CD4-positive, alpha-beta T cell treated with Interleukin-15 for 4 hours (primary cell): Measurements from ENCODE around the gene DCST2.

ENCODE experiments used
- DNase-seq: peaks from one replicate; pipeline ENCODE4 v3.0.0-alpha.2; 2020; ENCODE audit warnings: low spot score

Gene DCST2

DNA sequence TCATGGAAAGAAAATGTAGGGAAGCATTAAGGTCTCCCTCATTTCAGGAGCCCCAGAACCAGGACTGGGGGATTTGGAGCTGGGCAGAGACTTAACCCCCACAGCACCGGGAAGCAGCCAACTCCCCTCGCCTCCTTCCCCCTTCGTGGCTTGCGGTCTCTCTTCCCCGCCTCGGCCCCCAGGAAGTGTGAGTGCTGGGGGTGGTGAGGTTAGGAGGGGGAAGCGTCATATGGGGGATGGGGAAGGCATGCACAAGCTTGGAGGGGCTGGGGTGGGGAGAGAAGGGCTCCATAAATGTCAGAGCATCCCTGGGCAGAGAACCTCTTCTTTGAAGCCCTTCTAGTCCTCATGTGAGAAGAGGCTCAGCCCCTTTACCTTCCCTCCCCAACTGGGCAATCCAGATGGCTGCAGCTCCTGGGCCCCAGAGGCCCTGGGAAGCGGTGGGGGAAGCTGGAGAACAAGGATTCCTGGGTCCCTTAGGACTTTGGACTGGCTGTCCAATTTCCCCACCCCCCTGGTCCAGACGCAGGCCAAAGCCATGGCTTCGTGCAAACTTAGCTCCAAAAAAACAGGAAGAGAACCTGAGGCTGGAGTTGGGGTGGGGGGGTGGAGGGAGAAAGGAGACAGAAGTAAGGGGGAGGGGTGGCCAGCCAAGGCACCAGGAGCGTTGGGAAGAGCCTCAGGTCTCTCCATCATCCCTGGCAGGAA lies 23.2 kb downstream of the DCST2 start:
- DNase-seq: no peak

DNA sequence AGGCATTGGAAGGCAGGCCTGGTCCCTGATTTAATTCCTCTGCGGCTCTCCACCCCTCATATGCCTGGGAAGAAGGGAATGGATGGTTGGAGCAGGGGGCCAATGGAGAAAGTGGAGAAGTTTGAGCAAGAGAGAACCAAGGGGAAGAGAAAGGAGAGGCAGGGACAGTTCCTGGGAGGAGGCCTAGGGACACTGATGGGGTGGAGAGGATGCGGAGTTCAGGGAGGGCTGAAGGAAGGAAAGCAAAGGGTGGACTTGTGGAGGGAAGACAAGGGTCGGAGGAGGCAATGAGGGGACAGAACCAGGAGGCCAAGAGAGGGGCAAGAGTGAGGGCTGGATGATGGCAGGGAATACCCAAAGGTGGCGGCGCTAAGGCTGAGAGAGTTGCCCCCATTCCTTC lies 23.8 kb downstream of the DCST2 start:
- DNase-seq: no peak

DNA sequence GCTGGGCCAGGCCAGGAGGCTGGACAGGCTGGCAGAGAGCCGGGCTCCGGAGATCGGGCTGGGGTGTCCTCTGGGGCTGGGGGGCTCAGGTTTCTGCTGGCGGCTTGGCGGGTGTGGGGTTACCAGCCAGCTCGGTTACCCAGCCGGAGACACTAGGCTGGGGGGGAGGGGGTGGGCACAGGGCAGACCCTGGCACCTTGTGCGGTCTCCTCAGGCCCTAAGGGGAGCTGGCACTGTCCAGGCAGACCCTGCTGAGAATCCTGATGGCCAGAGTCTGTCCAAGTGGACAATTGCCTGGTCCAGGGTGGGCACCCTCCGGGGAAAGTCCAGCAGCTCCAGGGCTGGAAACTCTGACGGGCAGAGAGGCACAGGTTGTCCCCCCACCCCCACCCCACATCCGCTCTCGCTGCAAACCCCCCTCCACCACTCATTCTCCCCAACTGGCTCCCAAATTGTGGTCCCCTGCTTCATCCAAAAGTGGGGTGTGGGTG lies 24.3 kb downstream of the DCST2 start:
- no peak for DNase-seq

DNA sequence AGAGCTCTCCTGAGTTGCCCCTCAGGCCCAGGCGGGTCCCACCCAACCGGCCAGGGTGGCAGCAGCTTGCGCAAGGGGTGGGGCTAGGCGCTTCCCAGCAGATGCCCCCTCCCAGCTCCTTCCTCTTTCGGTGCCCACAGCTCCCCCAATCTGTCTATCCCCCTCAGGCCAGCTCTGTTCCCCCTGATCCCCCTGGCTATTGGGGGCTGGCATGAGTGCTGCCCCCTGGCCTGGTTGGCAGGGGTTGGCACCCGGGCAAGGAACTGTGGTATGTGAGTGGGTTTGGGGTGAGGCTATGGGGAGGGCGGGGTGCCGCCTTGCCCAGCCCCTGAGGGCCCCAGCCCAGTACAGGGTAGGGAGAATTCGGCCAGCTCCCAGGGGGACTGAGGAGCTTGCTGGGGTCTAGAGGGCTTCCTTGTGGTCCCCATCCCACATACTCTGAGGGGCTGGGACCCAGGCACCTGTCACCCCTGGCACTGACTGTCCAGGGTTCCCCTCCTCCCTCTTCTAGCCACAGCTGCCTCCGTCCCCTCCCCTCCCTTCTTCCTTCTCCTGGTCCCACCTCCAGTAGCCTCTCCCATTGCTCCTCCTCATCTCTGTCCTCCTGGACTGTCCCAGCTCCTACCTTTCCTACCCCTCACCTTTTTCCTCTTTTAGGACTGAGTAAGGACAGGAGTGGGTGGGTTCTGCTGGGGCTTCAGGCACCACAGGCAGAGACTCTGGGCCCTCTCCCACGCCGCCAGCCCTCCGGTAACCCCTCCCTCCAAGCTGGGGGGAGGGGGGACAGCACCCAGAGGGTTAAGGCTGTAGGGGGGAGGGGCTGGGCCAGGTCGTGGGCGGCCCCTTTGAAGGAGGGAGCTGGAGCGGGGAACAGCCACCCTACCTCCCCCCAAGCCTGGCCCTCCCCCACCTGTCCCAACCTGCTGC lies 25.3 kb downstream of the DCST2 start:
- DNase-seq: no peak

DNA sequence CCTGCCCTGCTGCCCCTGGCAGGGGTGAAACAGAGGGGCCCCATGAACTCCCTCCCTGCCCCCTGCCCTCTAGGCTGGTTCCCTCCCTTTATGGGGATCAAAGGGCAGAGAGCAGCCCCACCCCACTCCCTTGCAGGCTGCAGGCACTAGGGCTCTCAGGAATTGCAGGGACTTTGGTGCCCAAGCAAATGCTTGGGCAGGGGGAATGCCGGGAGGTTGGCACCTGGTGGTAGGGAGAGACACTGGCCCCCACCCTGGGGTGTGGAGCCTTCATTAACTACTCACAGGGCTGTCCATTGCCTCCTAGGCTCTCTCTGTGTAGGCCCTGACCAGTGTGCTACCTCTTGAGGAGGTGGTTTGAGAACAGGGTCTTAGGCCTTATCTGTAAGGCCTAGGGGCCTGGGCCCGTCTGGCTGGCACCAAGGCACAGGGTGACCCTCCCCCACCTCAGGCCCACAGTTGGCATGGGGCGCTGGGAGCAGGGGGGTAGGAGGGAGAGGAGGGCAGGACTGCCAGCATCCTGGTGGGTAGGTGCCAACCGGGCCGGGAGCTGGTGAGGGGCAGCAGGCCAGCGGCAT lies 26.2 kb downstream of the DCST2 start:
- DNase-seq: no peak

DNA sequence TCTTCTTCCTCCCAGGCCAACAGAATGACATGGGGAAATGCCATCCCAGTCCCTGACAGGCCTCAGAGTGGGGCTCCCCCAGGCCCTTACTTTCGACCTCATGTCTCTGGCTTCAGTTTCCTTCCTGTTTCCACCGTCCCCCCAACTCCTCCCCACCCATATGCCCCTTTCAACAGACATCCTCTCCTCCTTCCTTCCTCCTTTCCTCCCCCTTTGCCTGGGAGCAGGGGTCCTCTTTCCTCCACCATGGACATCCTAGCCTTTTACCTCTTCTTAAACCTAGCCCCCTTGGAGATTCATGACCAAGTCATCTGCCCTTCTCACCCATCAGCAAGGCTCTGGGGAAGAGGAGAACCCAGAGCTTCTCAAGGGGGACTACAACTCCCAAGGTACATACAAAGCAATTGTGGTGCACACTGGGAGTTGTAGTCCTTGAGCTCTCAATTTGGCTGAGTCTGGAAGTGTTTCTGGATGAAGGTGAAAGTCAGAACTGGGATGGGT lies 26.9 kb downstream of the DCST2 start:
- peak; percentile 46 for DNase-seq

DNA sequence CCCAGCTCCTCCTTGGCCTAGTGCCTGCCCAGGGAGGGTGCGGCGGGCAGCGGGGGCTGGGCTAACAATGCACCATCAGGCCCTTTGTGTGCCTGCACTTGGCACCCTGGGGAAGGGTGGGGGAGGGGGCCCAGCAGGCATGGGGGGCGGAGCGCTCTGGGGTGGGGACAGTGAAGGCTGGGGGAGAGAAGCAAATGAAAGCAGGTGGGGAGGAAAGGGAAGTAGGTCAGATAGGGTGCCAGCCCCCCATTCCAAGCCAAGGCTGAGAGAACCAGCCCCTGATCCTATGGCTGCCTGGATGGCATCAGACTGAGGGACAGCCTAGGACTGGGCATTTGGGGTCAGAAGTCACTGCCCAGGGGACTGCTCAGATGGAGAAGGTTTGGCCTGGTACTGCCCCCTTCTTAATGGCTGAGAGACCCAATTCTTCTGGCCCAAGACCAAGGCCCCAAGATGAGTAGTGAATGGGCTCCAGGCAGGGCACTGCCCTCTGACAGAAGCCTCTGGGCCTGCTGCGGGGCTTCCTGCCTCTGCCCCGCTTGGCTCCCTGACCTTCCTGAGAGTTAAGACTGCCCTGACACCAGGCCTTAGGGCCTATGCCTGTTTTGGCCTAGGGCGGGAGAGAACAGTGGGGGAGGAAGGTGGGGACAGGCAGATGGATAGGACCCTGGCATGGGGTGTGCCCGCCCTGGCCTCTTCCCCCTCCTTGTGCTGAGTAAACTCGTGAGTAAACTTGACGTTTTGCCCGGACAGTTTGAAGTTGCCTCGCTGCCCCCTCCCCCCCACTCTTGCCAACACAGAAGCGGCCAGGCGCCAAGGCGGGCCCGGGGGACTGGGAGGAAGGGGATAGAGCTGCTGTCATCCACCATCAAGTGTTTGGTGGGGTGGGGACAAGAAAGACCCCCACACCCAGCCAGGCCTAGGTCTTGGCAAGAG lies 28.2 kb downstream of the DCST2 start:
- DNase-seq: no peak

DNA sequence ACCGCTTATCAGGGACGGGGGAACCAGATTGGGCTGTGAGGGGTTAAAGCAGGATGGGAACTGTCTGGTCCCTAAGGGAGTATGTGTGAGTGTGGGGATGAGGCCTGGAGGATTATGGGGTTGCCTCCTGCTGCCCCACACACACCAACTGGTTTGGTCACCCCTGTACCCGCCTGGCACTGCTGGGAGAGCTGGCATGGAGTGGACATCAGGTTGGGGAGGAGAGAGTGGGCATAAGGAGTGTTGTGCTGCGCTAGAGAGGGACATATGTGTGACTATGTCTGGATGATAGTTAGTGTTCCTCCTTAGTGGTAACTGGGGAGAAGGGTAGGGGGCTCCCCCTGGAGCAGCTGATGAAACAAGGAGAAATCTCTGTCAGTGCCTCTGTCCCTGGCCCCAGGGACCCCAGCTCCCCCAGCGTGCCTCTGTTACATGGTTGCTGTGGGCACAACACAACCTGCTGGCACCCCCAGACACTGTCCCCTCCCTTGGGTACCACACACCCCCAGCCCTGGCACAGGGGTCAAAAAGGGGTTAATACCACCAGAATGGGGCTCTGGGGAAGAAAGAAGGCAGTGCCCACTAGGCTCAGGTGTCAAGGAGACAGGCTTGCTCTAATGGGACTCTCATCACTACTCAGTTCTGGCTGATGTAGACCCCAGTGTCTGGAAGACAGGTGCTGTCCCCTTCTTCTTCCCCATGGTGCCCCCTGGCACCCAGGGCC lies 29.1 kb downstream of the DCST2 start:
- no peak for DNase-seq

DNA sequence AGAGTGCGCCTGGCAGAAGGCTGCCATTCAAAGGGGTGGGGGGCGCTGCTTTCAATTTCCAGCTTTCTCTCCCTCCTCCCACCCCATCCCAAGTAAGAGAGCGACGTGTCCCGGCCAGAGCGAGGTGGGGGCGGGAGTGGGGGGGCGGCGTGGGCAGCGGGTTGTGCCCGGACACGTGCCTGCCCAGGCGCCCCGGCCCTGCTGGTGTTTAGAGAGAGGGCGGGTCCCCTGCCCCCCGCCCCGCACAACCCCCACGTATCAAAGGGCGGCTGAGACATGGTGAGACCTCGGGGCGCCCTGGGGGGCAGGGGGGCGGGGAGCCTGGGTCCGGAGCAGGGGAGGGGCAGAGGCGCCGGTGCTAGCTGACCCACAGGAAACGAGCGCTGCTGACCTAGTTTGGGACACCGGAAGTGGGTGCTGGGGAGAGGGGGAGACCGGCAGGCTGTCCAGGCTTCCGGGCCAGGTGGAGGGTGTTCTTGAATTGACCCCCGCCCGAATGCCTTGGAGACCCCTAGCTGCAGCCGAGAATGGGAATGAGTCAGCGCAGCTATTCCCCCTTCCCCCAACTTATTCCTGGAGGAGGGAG lies 29.7 kb downstream of the DCST2 start:
- DNase-seq: no peak

DNA sequence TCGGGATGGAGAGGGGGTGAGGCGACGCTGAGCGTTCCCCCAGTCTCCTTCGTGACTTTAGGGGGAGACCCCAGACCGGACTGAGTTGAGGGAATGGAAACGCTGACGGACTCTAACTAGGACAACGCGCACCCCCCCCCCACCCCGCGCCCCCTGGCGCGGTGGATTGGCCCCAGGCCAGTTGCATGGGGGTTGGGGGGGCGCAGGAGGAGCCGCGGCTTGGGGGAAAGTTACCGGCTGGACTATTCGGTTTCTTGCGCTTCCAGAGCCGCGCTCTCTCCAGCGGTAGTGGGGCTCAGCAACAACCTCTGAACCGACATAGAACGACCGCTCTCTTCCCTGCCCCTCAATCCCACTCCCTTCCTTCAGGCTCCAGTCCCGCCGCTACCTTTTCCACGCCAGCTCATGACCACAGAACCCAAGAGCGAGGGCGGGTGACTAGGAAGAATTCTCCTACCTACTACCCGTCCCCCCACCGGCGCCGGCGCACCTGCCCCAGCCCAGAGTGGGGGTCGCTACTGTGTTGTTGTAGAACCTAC lies 30.3 kb downstream of the DCST2 start:
- no peak for DNase-seq

DNA sequence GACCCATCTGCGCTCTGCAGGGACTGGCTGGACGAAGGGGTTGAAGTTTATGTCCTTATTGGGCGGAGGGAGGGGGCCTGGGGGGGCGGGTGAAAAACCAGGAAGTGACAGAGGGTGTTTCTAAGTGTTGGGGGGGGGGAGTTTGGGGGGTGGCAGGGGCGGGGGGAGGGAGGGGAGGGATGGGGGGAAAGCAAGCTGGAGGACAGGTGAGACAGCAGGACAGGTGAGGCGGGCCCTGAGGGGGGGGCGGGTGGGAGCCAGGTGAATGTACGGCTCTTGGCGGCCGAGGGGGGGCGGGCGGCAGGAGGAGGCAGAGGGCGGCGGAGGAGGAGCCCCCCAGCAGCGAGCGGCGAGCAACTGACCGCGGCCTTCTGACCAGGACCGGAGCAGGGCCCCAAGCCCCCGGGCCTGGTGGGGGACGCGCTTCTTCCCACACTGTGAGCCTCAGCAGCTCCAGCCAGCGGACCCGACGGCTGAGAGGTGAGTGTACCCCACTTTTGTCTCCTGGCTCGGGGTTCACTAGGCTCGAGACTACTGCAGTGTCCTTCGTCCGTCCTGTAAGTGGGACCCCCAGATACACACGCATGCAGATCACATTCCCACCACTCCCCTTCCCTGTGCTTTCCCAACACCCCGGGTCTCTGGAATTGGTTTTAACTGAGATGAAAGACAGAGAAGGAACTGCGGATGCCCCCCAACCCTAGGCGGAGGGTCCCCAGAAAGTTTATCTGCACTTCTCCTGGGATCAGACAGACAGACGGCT lies 30.9 kb downstream of the DCST2 start, which contains the start of gene ZBTB7B:
Gene ZBTB7B, plus strand, starts transcription at position 339 of the 763 bp plus-strand sequence. CDS start 11,859 bp downstream, outside the sequence.
- DNase-seq: no peak

DNA sequence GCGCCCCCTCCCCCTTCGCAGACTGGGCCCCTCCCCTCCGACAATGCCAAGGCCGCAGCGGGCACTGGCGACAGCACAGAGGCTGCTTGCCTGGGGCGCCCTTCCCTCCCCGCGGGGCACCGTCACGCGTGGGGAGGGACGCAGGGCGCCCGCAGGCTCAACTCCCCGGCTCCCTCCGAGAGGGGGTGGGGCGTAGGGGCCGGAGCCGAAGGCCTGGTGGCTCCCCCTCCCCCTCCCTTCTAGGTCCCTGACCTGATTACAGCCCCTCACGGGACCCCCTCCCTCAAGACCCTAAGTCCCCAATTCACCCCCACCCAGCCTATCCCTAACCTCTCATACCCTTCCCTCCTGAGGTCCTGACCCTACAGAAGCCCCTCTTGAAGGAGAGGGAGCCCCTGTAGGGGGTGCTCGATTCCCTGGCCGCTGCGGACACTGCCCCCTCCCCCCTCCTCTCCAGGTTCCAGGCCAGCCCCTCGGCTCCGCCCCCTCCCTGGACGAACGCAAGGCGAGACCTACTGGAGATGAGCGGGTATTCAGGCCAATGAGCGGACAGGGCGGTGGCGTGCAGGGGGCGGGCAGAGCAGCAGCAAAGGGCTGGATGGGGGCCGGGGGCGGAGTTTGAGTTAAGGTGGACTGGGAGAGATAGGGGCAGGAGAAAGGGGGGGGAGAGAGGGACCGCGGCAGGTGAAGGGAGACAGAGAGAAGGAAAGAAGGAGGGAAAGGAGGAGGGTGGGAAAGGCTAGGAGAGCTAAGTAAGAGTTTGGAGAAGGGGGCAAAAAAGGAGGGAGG lies 31.7 kb downstream of the DCST2 start:
- peak; percentile 98 for DNase-seq

DNA sequence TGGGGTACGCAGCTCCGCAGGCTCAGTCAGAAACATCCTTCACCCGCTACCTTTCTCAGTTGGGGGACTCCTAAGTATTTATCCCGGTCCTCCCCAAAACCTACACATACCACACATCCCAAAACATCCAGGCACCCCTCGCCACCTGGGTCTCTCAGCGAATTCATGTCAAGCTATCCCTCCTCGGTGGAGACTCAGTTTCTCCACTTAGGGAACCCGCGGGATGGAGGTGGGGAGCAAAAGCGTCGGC lies 32.2 kb downstream of the DCST2 start:
- no peak for DNase-seq

DNA sequence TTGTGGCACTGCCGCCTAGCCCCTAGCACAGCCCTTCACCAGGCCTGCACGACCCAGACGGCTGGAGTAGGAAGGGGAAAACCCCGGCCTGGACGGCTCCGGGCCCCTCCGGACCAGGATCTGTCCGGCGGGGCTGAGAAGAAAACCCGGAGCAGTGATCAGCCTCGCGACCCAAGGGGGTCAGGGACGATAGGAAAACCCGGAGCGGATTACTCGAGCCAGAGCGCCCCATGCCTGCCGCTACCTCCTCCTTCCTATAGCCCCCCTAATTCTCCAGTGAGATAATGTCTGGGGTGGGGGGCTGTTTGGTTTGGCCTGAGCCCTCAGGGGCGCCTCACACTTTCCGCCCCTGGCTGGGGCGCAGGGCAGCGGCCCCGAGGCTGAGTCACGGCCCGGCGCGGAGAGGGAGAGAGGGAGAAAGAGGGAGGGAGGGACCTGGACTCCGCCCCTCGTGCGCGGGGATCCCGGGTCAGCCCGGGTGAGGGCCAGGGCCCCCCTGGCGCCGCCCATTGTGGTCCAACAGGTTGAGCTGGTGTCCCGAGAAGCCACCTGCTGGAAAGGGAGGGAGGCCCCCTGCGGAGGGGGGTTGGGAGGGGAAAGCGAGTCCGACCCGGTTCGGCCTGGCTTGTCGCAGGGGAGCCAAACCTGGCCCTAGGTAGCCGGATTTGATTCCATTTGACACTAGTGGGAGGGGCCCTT lies 32.7 kb downstream of the DCST2 start:
- DNase-seq: peak; percentile 74

DNA sequence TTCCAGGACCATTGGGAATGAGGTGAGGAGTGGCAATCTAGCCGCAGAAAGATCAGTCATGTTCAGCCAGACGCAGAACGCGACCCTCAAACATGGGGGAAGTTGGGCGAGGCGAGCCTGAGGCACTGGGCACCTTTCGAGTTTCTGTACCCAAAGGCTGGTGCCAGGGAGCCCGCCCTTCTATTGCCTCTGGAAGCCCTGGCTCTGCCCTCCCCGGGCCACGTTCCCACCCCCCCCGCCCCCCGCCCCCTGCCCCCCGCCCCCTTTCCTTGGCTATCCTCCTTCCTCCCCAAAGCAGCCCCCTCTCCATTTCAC lies 33.2 kb downstream of the DCST2 start:
- no peak for DNase-seq

DNA sequence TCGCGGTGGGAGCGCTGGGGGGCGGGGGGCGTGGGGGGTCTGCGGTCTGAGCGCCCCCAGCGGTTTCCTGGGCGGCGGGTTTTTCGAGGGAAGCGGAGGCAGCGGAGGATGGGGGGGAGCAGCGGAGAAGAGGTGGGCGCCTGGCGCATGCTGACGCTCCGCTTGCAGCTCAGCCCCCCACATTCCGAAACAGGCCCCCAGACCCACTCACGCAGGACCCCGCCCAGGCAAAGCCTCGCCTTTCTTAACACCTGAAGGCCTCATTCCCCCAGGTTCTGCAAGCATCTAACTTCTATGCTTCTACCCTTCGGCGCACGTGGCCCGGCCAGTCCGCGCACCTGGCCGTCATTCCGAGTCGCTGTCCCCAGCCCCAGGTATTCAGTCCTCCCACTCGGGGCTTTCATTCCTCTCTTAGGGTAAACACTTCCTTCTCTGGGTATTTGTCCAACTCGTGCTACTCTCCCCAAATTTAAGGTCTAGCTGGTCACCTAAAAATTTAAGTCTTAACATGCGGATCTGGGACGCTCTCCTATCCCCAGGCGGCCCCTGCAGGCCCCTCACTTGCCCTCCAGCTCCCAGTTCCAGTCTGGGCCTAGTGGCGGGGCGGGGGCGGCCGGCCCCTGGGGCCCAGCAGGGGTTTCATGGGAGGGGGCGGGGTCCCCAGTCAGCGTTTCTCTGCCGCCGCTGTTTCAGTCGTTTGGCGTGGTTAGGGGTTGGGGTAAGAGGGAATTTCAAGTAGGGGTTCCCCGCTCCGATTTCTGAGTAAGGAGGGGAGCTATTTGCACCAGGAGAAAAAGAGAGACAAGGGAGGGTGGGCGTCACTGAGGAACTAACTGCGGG lies 33.8 kb downstream of the DCST2 start:
- peak; percentile 42 for DNase-seq

DNA sequence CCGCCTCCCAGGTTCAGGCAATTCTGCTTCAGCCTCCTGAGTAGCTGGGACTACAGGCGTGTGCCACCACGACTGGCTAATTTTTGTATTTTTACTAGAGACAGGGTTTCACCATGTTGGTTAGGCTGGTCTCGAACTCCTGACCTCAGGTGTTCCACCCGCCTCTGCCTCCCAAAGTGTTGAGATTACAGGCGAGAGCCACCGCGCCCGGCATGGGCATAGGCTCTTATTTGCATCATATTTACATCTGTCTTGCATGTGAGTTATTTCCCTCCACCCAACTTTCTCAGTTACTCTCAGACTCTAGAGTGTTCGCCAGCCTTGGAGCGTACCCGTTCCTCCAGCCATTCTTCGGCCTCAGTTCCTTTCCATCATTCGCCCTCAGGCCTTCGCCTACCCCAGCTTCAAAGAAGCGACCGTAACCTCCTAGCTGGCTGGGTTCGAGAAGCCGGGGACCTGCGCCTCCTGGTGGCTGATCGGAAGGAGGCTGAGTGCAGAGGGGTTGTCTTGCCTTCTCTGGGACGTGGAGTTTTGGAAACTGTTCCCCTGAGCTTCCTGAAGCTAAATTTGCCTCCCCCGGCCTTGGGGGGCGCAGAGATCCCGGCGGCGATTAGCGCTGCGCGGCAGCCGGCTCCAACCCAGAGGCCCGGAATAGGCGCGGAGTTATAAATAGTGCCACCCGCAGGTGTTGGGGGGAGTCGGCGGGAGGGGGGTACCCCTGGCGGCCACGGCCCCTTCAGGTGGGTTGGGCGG lies 34.6 kb downstream of the DCST2 start:
- DNase-seq: peak; percentile 74
